ENCODE measurements around the gene ZNF490.
A peak's percentile ranks its signal among the peaks of the same experiment; 100 is the strongest.

Gene ZNF490

GRCh38 chr19:12611361-12611699, 717 bp upstream of the ZNF490 start:
- TF ChIP-seq ELF4 (IDR thresholded peaks at IDR 0.05) (0 out of 2 replicates have a peak, but pooled peaks have one; percentile 32), BHLHE40 (IDR thresholded peaks at IDR 0.05; ENCODE audit: borderline replicate concordance) (no peak)
- CTCF ChIA-PET: no interaction called here
- peak; percentile 78 for DNase-seq (ENCODE audit: extremely low spot score)
- POLR2A ChIA-PET: interaction anchor here (1.1 to 1.7 kb wide), 11 partner anchors 12 to 116 kb away, joined by 3 to 12 read pairs (median 4); partner anchors contain the start of genes MAN2B1 and WDR83

- ChIA-PET POLR2A (interaction anchor here (0.6 kb wide), 1 partner anchor 1980 kb away, joined by 3 read pairs; no protein-coding TSS in a partner anchor), CTCF (no interaction called here)
- TF ChIP-seq FOXA1 (IDR thresholded peaks at IDR 0.05): no peak
- TF ChIP-seq SP1 (IDR thresholded peaks at IDR 0.05): no peak
- no peak for TF ChIP-seq FOXK2 (IDR thresholded peaks at IDR 0.05)
- no peak for TF ChIP-seq PKNOX1 (IDR thresholded peaks at IDR 0.05)
- no peak for TF ChIP-seq SUZ12 (IDR thresholded peaks at IDR 0.05)
- no peak for TF ChIP-seq ARNT (IDR thresholded peaks at IDR 0.05)
- TF ChIP-seq NFRKB (IDR thresholded peaks at IDR 0.05): no peak
- no peak for TF ChIP-seq L3MBTL2 (conservative IDR thresholded peaks at IDR 0.05)
- TF ChIP-seq HDGF (IDR thresholded peaks at IDR 0.05; ENCODE audit: borderline replicate concordance): no peak
- DNase-seq (ENCODE audit: extremely low spot score): no peak
Observed at GRCh38 chr19:12607631-12608030, 3.0 kb downstream of the ZNF490 start.

GRCh38 chr19:12606796-12607195, 3.8 kb downstream of the ZNF490 start:
- POLR2A ChIA-PET: no interaction called here
- no peak for DNase-seq (ENCODE audit: extremely low spot score)
- TF ChIP-seq ARNT (IDR thresholded peaks at IDR 0.05) (no peak), SUZ12 (IDR thresholded peaks at IDR 0.05) (no peak), L3MBTL2 (conservative IDR thresholded peaks at IDR 0.05) (no peak), FOXA1 (IDR thresholded peaks at IDR 0.05) (no peak), CTBP1 (IDR thresholded peaks at IDR 0.05; ENCODE audit: borderline replicate concordance) (no peak), BHLHE40 (IDR thresholded peaks at IDR 0.05; ENCODE audit: borderline replicate concordance) (no peak), FOXK2 (IDR thresholded peaks at IDR 0.05) (no peak), TARDBP (IDR thresholded peaks at IDR 0.05) (no peak), HDGF (IDR thresholded peaks at IDR 0.05; ENCODE audit: borderline replicate concordance) (no peak), FOXM1 (IDR thresholded peaks at IDR 0.05; ENCODE audit: borderline replicate concordance) (no peak), NFRKB (IDR thresholded peaks at IDR 0.05) (no peak), SP1 (IDR thresholded peaks at IDR 0.05) (no peak), ELF4 (IDR thresholded peaks at IDR 0.05) (no peak), PKNOX1 (IDR thresholded peaks at IDR 0.05) (no peak), LEF1 (IDR thresholded peaks at IDR 0.05; ENCODE audit: borderline replicate concordance) (no peak), ZNF384 (IDR thresholded peaks at IDR 0.05) (no peak)
- CTCF ChIA-PET: no interaction called here

GRCh38 chr19:12603714-12604113, 6.9 kb downstream of the ZNF490 start:
- ChIA-PET CTCF (interaction anchor here (0.7 kb wide), 1 partner anchor 39 kb away, joined by 3 read pairs; no protein-coding TSS in a partner anchor), POLR2A (interaction anchor here (1.1 kb wide), 1 partner anchor 77 kb away, joined by 3 read pairs; no protein-coding TSS in a partner anchor)
- DNase-seq (ENCODE audit: extremely low spot score): no peak
- TF ChIP-seq NFRKB (IDR thresholded peaks at IDR 0.05): no peak

GRCh38 chr19:12597594-12597993, 13.0 kb downstream of the ZNF490 start:
- POLR2A ChIA-PET: no interaction called here
- CTCF ChIA-PET: no interaction called here
- no peak for TF ChIP-seq ELF4 (IDR thresholded peaks at IDR 0.05)
- TF ChIP-seq LEF1 (IDR thresholded peaks at IDR 0.05; ENCODE audit: borderline replicate concordance): no peak
- TF ChIP-seq HDGF (IDR thresholded peaks at IDR 0.05; ENCODE audit: borderline replicate concordance): no peak
- TF ChIP-seq PKNOX1 (IDR thresholded peaks at IDR 0.05): no peak
- TF ChIP-seq ZNF384 (IDR thresholded peaks at IDR 0.05): no peak
- no peak for TF ChIP-seq SP1 (IDR thresholded peaks at IDR 0.05)
- no peak for TF ChIP-seq BHLHE40 (IDR thresholded peaks at IDR 0.05; ENCODE audit: borderline replicate concordance)
- no peak for TF ChIP-seq L3MBTL2 (conservative IDR thresholded peaks at IDR 0.05)
- TF ChIP-seq TARDBP (IDR thresholded peaks at IDR 0.05): no peak
- no peak for TF ChIP-seq FOXA1 (IDR thresholded peaks at IDR 0.05)
- TF ChIP-seq FOXM1 (IDR thresholded peaks at IDR 0.05; ENCODE audit: borderline replicate concordance): no peak
- TF ChIP-seq SUZ12 (IDR thresholded peaks at IDR 0.05): no peak
- no peak for TF ChIP-seq NFRKB (IDR thresholded peaks at IDR 0.05)
- no peak for TF ChIP-seq ARNT (IDR thresholded peaks at IDR 0.05)
- no peak for TF ChIP-seq CTBP1 (IDR thresholded peaks at IDR 0.05; ENCODE audit: borderline replicate concordance)
- TF ChIP-seq FOXK2 (IDR thresholded peaks at IDR 0.05): no peak
- DNase-seq (ENCODE audit: extremely low spot score): no peak

- CTCF ChIA-PET: no interaction called here
- POLR2A ChIA-PET: no interaction called here
- DNase-seq (ENCODE audit: extremely low spot score): no peak
- TF ChIP-seq BHLHE40 (IDR thresholded peaks at IDR 0.05; ENCODE audit: borderline replicate concordance) (no peak), LEF1 (IDR thresholded peaks at IDR 0.05; ENCODE audit: borderline replicate concordance) (no peak), TARDBP (IDR thresholded peaks at IDR 0.05) (no peak), SP1 (IDR thresholded peaks at IDR 0.05) (no peak), L3MBTL2 (conservative IDR thresholded peaks at IDR 0.05) (no peak), CTBP1 (IDR thresholded peaks at IDR 0.05; ENCODE audit: borderline replicate concordance) (no peak), FOXA1 (IDR thresholded peaks at IDR 0.05) (no peak), ZNF384 (IDR thresholded peaks at IDR 0.05) (no peak), NFRKB (IDR thresholded peaks at IDR 0.05) (no peak), PKNOX1 (IDR thresholded peaks at IDR 0.05) (no peak)
Observed at GRCh38 chr19:12596927-12597548, 13.6 kb downstream of the ZNF490 start.
